Measurements from ENCODE around the gene DCX.

Gene DCX

DNA sequence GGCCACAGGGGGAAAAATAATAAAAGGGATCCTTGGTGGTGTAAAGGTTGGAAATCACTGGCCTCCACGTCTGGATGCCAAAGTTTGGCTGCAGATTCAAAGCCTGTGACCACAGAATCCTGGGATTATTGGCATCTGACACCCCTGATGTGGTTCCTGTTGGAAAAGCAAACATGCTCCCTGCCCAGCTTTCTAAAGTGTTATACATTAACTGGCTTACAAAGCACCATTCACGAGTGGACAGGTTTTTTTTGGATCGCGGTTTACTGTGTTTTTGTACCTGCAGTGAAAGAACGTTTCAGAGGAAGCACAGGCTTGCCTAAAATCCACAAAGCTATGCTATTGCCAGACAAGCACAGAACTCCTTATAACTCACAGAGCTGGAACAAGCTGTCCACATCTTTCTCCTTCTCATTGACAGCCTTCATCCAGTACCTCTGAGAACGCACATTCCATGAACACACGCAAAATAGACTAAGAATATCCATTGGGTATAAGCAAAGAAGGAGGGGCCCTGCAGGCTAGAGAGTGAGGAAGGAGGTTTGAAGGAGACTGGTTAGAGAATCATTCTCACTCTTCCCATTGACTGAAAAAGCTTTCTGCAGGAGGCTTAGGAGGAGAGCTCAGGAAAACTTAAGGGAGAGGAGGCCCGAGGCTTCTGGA lies 127.2 kb downstream of the DCX start:
- no peaks in the 10 kb centered on the region for H3K36me3 ChIP-seq (ENCODE audit: control insufficient read depth in 5 of 5, insufficient read depth in 5 of 5, low read length in 5 of 5)
- no peak overlapping the region for H3K9ac ChIP-seq (ENCODE audit: low read length in 5 of 5)
- H3K4me1 ChIP-seq (ENCODE audit: control insufficient read depth in 5 of 5, insufficient read depth in 5 of 5, low read length in 5 of 5): no peaks in the 10 kb centered on the region
- no peak overlapping the region for H3K4me3 ChIP-seq (ENCODE audit: low read depth in 1 of 5, low read length in 5 of 5)
- H3K27me3 ChIP-seq (ENCODE audit: control insufficient read depth in 5 of 5, insufficient read depth in 4 of 5, low read length in 5 of 5): peaks cover 3 to 19% (median 8%) of the 10 kb centered on the region in 5 donors
- H3K9me3 ChIP-seq (ENCODE audit: control insufficient read depth in 5 of 5, low read length in 5 of 5): peaks cover 0 to 11% (median 0%) of the 10 kb centered on the region in 5 donors
- H3K27ac ChIP-seq (ENCODE audit: low read depth, low read length): no peak overlapping the region

DNA sequence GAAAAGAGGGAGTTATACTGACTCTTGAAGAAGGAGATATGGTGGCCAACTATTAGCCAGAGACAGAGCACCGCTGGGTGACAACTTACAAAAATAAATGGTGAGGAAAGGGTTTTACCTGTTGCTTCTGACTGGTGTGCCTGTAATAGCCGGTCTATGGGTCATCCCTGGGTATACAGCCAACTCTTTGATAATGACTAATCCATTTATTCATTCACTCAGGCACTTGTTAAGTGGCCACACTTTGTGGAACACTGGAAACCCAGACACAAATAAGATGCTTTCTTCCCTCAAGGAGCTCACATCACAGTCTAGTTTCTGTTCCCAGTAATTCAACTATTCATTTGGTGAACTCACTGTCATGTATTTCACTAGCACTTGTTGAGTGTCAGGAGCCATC lies 128.5 kb downstream of the DCX start:
- H3K36me3 ChIP-seq (ENCODE audit: control insufficient read depth in 5 of 5, insufficient read depth in 5 of 5, low read length in 5 of 5): no peaks in the 10 kb centered on the region
- H3K9ac ChIP-seq (ENCODE audit: low read length in 5 of 5): no peak overlapping the region
- peaks cover 0 to 17% (median 8%) of the 10 kb centered on the region in 5 donors for H3K27me3 ChIP-seq (ENCODE audit: control insufficient read depth in 5 of 5, insufficient read depth in 4 of 5, low read length in 5 of 5)
- H3K9me3 ChIP-seq (ENCODE audit: control insufficient read depth in 5 of 5, low read length in 5 of 5): peaks cover 0 to 11% (median 0%) of the 10 kb centered on the region in 5 donors
- H3K4me1 ChIP-seq (ENCODE audit: control insufficient read depth in 5 of 5, insufficient read depth in 5 of 5, low read length in 5 of 5): no peaks in the 10 kb centered on the region
- no peak overlapping the region for H3K4me3 ChIP-seq (ENCODE audit: low read depth in 1 of 5, low read length in 5 of 5)
- H3K27ac ChIP-seq (ENCODE audit: low read depth, low read length): no peak overlapping the region

DNA sequence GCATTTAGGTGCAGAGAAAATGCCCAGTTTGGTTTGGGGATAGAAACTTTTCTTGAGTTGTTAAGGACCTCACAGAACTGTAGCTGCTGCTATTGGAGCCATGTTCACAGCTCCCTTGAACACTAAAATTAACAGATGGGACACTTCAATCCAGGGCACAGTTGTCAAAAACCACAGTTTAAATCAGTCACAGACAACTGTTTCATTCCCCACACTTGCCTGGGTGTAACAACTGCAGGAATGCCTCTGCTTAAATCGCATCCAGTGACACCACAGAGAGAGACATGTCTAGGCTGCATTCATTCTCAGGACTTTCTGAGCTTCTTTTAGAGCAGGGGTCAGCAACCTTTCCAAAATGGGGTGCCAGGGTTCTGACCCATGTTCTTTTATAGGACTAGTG lies 129.0 kb downstream of the DCX start:
- H3K27ac ChIP-seq (ENCODE audit: low read depth, low read length): no peak overlapping the region
- H3K36me3 ChIP-seq (ENCODE audit: control insufficient read depth in 5 of 5, insufficient read depth in 5 of 5, low read length in 5 of 5): no peaks in the 10 kb centered on the region
- no peak overlapping the region for H3K4me3 ChIP-seq (ENCODE audit: low read depth in 1 of 5, low read length in 5 of 5)
- H3K9me3 ChIP-seq (ENCODE audit: control insufficient read depth in 5 of 5, low read length in 5 of 5): peaks cover 0 to 11% (median 0%) of the 10 kb centered on the region in 5 donors
- peaks cover 0 to 18% (median 9%) of the 10 kb centered on the region in 5 donors for H3K27me3 ChIP-seq (ENCODE audit: control insufficient read depth in 5 of 5, insufficient read depth in 4 of 5, low read length in 5 of 5)
- no peaks in the 10 kb centered on the region for H3K4me1 ChIP-seq (ENCODE audit: control insufficient read depth in 5 of 5, insufficient read depth in 5 of 5, low read length in 5 of 5)
- H3K9ac ChIP-seq (ENCODE audit: low read length in 5 of 5): no peak overlapping the region

DNA sequence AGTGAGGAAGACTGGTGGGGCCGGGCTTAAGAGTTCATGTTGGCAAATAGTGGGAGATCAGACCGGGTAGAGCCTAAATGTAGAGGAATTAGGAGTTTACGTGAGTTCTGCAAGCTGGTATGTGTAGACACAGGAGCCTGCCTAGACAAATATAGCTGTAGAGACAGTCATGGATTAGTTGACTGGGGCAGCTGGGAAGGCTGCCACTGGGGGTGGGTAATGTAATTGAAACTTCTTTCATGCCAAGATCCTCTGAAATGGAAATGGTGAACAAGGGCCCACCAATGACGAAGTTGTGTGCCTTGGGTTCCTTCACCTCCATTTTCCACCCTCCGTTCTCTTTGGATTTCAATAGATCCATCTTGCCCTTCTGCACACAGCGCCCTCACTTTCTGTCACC lies 129.9 kb downstream of the DCX start:
- Histone ChIP-seq H3K4me3 (ENCODE audit: low read depth in 1 of 5, low read length in 5 of 5) (no peak overlapping the region), H3K27me3 (ENCODE audit: control insufficient read depth in 5 of 5, insufficient read depth in 4 of 5, low read length in 5 of 5) (peaks cover 0 to 18% (median 11%) of the 10 kb centered on the region in 5 donors), H3K9me3 (ENCODE audit: control insufficient read depth in 5 of 5, low read length in 5 of 5) (peaks cover 0 to 9% (median 0%) of the 10 kb centered on the region in 5 donors), H3K36me3 (ENCODE audit: control insufficient read depth in 5 of 5, insufficient read depth in 5 of 5, low read length in 5 of 5) (no peaks in the 10 kb centered on the region), H3K9ac (ENCODE audit: low read length in 5 of 5) (no peak overlapping the region), H3K27ac (ENCODE audit: low read depth, low read length) (no peak overlapping the region), H3K4me1 (ENCODE audit: control insufficient read depth in 5 of 5, insufficient read depth in 5 of 5, low read length in 5 of 5) (no peaks in the 10 kb centered on the region)

DNA sequence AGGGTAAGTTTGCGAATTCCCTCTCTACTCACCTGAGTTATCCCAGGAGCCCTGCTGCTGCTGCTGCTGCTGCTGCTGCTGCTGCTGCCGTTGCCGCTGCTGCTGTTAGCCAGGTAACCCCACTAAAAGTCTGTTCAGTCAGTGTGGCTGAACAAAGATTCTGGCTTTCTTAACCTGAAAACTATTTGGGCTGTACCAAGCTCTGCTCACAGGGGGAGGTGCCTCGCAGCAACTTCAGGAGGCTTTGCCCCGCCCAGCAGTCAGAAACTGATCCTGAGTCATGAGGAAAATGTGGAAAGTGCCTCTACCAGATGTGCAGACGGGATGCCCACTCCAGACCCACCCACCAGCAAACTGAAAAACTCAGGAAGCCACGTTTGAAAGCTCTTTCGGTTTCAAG lies 141.7 kb downstream of the DCX start, which contains the start of gene CAPN6:
CAPN6 (minus strand) TSS at position 145 of the 400 bp plus-strand sequence. CDS start 6,547 bp downstream, outside the sequence.
- Histone ChIP-seq H3K27ac (ENCODE audit: low read depth, low read length) (no peak within 1 kb of the TSS), H3K4me1 (ENCODE audit: control insufficient read depth in 5 of 5, insufficient read depth in 5 of 5, low read length in 5 of 5) (peaks cover 0 to 3% (median 0%) of the 10 kb centered on the region in 5 donors), H3K9me3 (ENCODE audit: control insufficient read depth in 5 of 5, low read length in 5 of 5) (no peaks in the 10 kb centered on the region), H3K36me3 (ENCODE audit: control insufficient read depth in 5 of 5, insufficient read depth in 5 of 5, low read length in 5 of 5) (no peaks in the 10 kb centered on the region), H3K9ac (ENCODE audit: low read length in 5 of 5) (no peak within 1 kb of the TSS), H3K27me3 (ENCODE audit: control insufficient read depth in 5 of 5, insufficient read depth in 4 of 5, low read length in 5 of 5) (peaks cover 0 to 47% (median 19%) of the 10 kb centered on the region in 5 donors), H3K4me3 (ENCODE audit: low read depth in 1 of 5, low read length in 5 of 5) (peak within 1 kb of the TSS in 1 of 5 donors; percentile 17)

DNA sequence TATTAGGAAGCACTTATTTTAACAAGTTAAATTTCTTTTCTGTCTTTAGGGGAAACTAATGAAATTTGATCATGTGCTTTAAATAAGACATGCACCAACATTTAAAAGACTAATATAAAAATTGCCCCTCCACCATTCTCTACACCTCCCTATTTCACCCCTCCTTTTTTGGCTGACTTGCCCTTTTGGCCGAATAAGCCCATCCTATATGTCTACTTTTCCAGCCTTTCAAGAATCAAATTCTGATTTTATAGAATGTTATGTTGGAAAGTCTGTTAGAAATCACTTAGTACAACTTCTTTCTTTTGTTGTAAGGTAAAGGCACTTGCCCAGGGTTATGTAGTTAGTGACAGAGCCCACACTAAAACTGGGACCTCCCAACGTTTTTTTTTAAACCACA lies 143.5 kb downstream of the DCX start:
- Histone ChIP-seq H3K4me1 (ENCODE audit: control insufficient read depth in 5 of 5, insufficient read depth in 5 of 5, low read length in 5 of 5) (peaks cover 0 to 3% (median 0%) of the 10 kb centered on the region in 5 donors), H3K4me3 (ENCODE audit: low read depth in 1 of 5, low read length in 5 of 5) (no peak overlapping the region), H3K9me3 (ENCODE audit: control insufficient read depth in 5 of 5, low read length in 5 of 5) (no peaks in the 10 kb centered on the region), H3K36me3 (ENCODE audit: control insufficient read depth in 5 of 5, insufficient read depth in 5 of 5, low read length in 5 of 5) (no peaks in the 10 kb centered on the region), H3K27ac (ENCODE audit: low read depth, low read length) (no peak overlapping the region), H3K9ac (ENCODE audit: low read length in 5 of 5) (no peak overlapping the region), H3K27me3 (ENCODE audit: control insufficient read depth in 5 of 5, insufficient read depth in 4 of 5, low read length in 5 of 5) (peaks cover 0 to 36% (median 15%) of the 10 kb centered on the region in 5 donors)

DNA sequence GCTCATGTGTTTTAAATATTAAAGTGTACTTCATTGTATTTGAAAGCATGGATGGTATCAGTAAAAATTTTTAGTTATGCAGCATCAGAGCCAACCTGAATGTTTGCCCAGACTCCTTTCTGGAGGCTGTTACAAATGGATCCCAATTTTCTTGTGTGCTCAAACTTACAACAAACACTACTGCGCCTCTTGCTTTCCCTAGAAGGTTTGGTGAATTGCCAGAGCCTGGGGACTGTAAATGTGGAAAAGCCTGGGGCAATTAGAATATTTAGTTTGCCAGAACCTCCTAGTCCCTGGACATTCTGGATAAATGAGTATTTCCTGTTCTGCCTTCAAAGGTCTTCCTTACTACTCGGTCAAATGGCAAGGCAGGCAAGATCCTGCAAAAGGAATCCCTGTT lies 146.5 kb downstream of the DCX start:
- H3K9me3 ChIP-seq (ENCODE audit: control insufficient read depth in 5 of 5, low read length in 5 of 5): no peaks in the 10 kb centered on the region
- no peak overlapping the region for H3K4me3 ChIP-seq (ENCODE audit: low read depth in 1 of 5, low read length in 5 of 5)
- no peak overlapping the region for H3K9ac ChIP-seq (ENCODE audit: low read length in 5 of 5)
- H3K27ac ChIP-seq (ENCODE audit: low read depth, low read length): no peak overlapping the region
- no peaks in the 10 kb centered on the region for H3K36me3 ChIP-seq (ENCODE audit: control insufficient read depth in 5 of 5, insufficient read depth in 5 of 5, low read length in 5 of 5)
- H3K27me3 ChIP-seq (ENCODE audit: control insufficient read depth in 5 of 5, insufficient read depth in 4 of 5, low read length in 5 of 5): peaks cover 0 to 26% (median 17%) of the 10 kb centered on the region in 5 donors
- peaks cover 0 to 3% (median 0%) of the 10 kb centered on the region in 5 donors for H3K4me1 ChIP-seq (ENCODE audit: control insufficient read depth in 5 of 5, insufficient read depth in 5 of 5, low read length in 5 of 5)

DNA sequence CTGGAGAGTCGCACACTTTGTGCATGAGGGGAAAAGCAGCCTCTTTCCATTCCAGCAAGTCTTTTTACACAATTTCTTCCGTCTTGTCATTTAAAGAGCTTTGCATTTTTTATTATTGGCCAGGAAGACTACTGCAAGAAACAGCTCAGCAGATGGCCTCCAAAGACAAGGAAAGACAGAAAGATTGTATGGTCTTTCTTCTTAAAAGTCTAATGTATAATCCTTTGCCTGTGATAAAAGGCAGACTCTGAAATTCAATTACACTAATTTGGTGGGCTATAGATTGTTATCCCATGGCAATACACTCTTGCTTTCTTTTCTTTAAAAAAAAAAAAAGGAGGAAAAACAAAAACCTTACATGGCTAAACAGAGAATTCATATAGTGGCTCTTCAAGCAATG lies 147.6 kb downstream of the DCX start:
- Histone ChIP-seq H3K9ac (ENCODE audit: low read length in 5 of 5) (no peak overlapping the region), H3K4me1 (ENCODE audit: control insufficient read depth in 5 of 5, insufficient read depth in 5 of 5, low read length in 5 of 5) (peaks cover 0 to 2% (median 0%) of the 10 kb centered on the region in 5 donors), H3K27ac (ENCODE audit: low read depth, low read length) (no peak overlapping the region), H3K9me3 (ENCODE audit: control insufficient read depth in 5 of 5, low read length in 5 of 5) (no peaks in the 10 kb centered on the region), H3K27me3 (ENCODE audit: control insufficient read depth in 5 of 5, insufficient read depth in 4 of 5, low read length in 5 of 5) (peaks cover 0 to 19% (median 14%) of the 10 kb centered on the region in 5 donors), H3K4me3 (ENCODE audit: low read depth in 1 of 5, low read length in 5 of 5) (no peak overlapping the region), H3K36me3 (ENCODE audit: control insufficient read depth in 5 of 5, insufficient read depth in 5 of 5, low read length in 5 of 5) (no peaks in the 10 kb centered on the region)

DNA sequence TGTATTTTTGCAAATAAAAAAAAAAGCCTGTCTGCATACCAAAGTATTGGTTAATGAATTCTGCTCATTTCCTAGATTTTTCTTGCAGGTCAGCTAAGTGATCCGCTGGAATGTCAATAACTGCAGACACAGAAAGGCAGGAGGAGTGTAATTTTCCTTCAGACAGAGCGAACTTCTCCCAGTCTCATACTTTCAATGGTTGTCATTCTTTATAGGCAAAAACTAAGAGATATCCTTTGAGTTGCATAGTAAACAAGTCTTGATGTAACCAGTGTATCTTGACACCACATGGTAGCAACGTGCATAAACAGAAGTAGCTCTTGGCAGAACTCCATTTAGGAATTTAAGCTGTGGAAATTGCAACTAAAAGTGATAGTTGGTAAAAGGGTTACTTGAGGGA lies 149.9 kb downstream of the DCX start:
- H3K36me3 ChIP-seq (ENCODE audit: control insufficient read depth in 5 of 5, insufficient read depth in 5 of 5, low read length in 5 of 5): no peaks in the 10 kb centered on the region
- H3K9me3 ChIP-seq (ENCODE audit: control insufficient read depth in 5 of 5, low read length in 5 of 5): no peaks in the 10 kb centered on the region
- H3K4me3 ChIP-seq (ENCODE audit: low read depth in 1 of 5, low read length in 5 of 5): no peak overlapping the region
- H3K27me3 ChIP-seq (ENCODE audit: control insufficient read depth in 5 of 5, insufficient read depth in 4 of 5, low read length in 5 of 5): peaks cover 0 to 12% (median 11%) of the 10 kb centered on the region in 5 donors
- no peak overlapping the region for H3K27ac ChIP-seq (ENCODE audit: low read depth, low read length)
- no peak overlapping the region for H3K9ac ChIP-seq (ENCODE audit: low read length in 5 of 5)
- H3K4me1 ChIP-seq (ENCODE audit: control insufficient read depth in 5 of 5, insufficient read depth in 5 of 5, low read length in 5 of 5): peaks cover 0 to 9% (median 0%) of the 10 kb centered on the region in 5 donors

DNA sequence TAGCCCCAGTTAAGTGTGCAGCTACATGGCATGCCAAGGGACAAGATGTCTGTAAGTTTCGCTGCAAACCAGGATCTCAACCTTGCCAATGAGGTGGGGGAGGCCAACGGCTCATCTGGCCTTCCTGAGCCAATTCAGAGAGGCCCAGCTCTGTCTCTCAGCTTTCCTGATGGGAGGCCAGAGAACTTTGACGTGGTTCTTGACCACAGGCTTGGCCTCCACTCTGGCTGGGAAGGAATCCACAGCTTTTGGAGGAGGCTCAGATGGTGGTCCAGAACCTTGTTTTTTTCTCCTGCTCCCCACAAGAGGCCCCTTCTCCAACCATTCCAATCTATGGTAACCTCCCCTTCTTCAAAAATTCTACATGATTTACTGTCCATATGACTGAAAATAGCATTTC lies 151.5 kb downstream of the DCX start:
- Histone ChIP-seq H3K27ac (ENCODE audit: low read depth, low read length) (no peak overlapping the region), H3K36me3 (ENCODE audit: control insufficient read depth in 5 of 5, insufficient read depth in 5 of 5, low read length in 5 of 5) (no peaks in the 10 kb centered on the region), H3K9ac (ENCODE audit: low read length in 5 of 5) (no peak overlapping the region), H3K4me3 (ENCODE audit: low read depth in 1 of 5, low read length in 5 of 5) (no peak overlapping the region), H3K9me3 (ENCODE audit: control insufficient read depth in 5 of 5, low read length in 5 of 5) (no peaks in the 10 kb centered on the region), H3K4me1 (ENCODE audit: control insufficient read depth in 5 of 5, insufficient read depth in 5 of 5, low read length in 5 of 5) (peaks cover 0 to 9% (median 0%) of the 10 kb centered on the region in 5 donors), H3K27me3 (ENCODE audit: control insufficient read depth in 5 of 5, insufficient read depth in 4 of 5, low read length in 5 of 5) (peaks cover 0 to 8% (median 5%) of the 10 kb centered on the region in 5 donors)
